Liver (tissue), 3 donors: ENCODE results near the gene HTR2B.

Source experiments
- EGR1 ChIP-seq, 2 donors: IDR thresholded peaks; 2 replicates each; pipeline ENCODE4 v1.6.1; 2016 to 2018; ENCODE audit warnings: antibody characterized with exemption in 2 of 2, low read depth in 2 of 2
- GABPA ChIP-seq, 2 donors: IDR thresholded peaks in 1 of 2; conservative IDR thresholded peaks in 1 of 2; 2 replicates each; pipeline ENCODE4 v1.6.1; 2016; ENCODE audit warnings: antibody characterized with exemption in 2 of 2, mild to moderate bottlenecking in 1 of 2, moderate library complexity in 1 of 2
- HNF4A ChIP-seq, 2 donors: conservative IDR thresholded peaks; 2 replicates each; pipeline ENCODE4 v1.6.1; 2016; ENCODE audit warnings: antibody characterized with exemption in 2 of 2, mild to moderate bottlenecking in 2 of 2
- RAD21 ChIP-seq, 2 donors: IDR thresholded peaks; 2 replicates each; pipeline ENCODE4 v1.6.1; 2016; ENCODE audit warnings: antibody characterized with exemption in 2 of 2, mild to moderate bottlenecking in 2 of 2
- SP1 ChIP-seq: IDR thresholded peaks from 2 replicates; pipeline ENCODE4 v1.6.1; 2018; ENCODE audit warnings: antibody characterized with exemption, mild to moderate bottlenecking
- TAF1 ChIP-seq: conservative IDR thresholded peaks from 2 replicates; pipeline ENCODE4 v1.6.1; 2016; ENCODE audit warnings: antibody characterized with exemption, mild to moderate bottlenecking
- YY1 ChIP-seq: IDR thresholded peaks from 2 replicates; pipeline ENCODE4 v1.6.1; 2016; ENCODE audit warnings: antibody characterized with exemption, mild to moderate bottlenecking
- TF ChIP-seq, protein P1 (sequence below): fragments of 150-350 bp; IDR thresholded peaks from 2 replicates; pipeline ENCODE4 v1.5.1; 2017; ENCODE audit warnings: improper control_type of control experiment, low read depth, low read length; ENCODE audit not compliant: missing input control
- TF ChIP-seq, protein P2 (sequence below): IDR thresholded peaks from 2 replicates; pipeline ENCODE4 v1.6.1; 2016; ENCODE audit warnings: antibody characterized with exemption, mild to moderate bottlenecking
- TF ChIP-seq, protein P3 (sequence below): IDR thresholded peaks from 2 replicates; pipeline ENCODE4 v1.6.1; 2016; ENCODE audit warnings: antibody characterized with exemption
- TF ChIP-seq, protein P4 (sequence below): IDR thresholded peaks from 2 replicates; pipeline ENCODE4 v1.6.1; 2016; ENCODE audit warnings: antibody characterized with exemption
- donor health status: healthy.
- donor health status: healthy.

DNA sequence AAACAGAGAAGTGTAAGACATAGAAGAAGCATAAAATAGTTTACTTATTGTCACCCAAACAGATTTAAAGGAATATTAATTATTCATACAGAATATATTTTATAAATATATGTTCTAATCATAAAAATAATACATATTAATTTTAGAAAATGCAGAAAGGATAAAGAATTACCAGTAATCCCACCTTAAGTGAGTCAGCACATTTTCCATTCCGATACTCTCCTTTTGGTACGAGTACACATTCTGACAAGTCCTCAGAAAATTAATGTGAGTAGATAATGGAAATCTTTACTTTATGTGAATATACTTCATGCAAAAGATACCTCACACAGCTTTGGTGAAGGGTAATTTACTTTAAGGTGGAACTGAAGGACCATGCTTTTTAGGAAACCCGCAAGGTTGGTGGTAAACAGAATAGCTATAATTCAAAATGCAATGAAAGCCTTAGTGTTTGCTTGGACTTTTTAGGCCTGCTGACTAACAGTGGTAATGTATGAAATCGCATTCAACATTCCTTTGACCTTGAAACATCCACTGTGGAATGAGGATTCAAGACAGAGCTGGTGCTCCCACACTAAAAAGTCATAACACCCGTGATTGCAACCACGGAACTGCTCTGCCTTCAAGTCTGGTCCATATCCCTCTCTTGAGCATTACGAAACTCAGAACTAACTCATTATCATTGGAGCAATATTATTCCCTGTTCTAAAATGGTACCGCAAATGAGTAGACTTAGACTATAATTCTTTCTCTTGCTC is 28.1 kb upstream of the HTR2B start:
- TF ChIP-seq, protein P1, sequence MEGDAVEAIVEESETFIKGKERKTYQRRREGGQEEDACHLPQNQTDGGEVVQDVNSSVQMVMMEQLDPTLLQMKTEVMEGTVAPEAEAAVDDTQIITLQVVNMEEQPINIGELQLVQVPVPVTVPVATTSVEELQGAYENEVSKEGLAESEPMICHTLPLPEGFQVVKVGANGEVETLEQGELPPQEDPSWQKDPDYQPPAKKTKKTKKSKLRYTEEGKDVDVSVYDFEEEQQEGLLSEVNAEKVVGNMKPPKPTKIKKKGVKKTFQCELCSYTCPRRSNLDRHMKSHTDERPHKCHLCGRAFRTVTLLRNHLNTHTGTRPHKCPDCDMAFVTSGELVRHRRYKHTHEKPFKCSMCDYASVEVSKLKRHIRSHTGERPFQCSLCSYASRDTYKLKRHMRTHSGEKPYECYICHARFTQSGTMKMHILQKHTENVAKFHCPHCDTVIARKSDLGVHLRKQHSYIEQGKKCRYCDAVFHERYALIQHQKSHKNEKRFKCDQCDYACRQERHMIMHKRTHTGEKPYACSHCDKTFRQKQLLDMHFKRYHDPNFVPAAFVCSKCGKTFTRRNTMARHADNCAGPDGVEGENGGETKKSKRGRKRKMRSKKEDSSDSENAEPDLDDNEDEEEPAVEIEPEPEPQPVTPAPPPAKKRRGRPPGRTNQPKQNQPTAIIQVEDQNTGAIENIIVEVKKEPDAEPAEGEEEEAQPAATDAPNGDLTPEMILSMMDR: no peak
- TF ChIP-seq, protein P2, sequence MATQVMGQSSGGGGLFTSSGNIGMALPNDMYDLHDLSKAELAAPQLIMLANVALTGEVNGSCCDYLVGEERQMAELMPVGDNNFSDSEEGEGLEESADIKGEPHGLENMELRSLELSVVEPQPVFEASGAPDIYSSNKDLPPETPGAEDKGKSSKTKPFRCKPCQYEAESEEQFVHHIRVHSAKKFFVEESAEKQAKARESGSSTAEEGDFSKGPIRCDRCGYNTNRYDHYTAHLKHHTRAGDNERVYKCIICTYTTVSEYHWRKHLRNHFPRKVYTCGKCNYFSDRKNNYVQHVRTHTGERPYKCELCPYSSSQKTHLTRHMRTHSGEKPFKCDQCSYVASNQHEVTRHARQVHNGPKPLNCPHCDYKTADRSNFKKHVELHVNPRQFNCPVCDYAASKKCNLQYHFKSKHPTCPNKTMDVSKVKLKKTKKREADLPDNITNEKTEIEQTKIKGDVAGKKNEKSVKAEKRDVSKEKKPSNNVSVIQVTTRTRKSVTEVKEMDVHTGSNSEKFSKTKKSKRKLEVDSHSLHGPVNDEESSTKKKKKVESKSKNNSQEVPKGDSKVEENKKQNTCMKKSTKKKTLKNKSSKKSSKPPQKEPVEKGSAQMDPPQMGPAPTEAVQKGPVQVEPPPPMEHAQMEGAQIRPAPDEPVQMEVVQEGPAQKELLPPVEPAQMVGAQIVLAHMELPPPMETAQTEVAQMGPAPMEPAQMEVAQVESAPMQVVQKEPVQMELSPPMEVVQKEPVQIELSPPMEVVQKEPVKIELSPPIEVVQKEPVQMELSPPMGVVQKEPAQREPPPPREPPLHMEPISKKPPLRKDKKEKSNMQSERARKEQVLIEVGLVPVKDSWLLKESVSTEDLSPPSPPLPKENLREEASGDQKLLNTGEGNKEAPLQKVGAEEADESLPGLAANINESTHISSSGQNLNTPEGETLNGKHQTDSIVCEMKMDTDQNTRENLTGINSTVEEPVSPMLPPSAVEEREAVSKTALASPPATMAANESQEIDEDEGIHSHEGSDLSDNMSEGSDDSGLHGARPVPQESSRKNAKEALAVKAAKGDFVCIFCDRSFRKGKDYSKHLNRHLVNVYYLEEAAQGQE: no peak
- TF ChIP-seq EGR1 (IDR thresholded peaks at IDR 0.05; ENCODE audit: low read depth in 2 of 2) (no peak), RAD21 (IDR thresholded peaks at IDR 0.05) (no peak), SP1 (no peak), YY1 (no peak), TAF1 (no peak), GABPA (IDR thresholded peaks at IDR 0.05 in 1 of 2, conservative IDR thresholded peaks at IDR 0.05 in 1 of 2) (no peak), HNF4A (conservative IDR thresholded peaks at IDR 0.05) (no peak)
- TF ChIP-seq, protein P3, sequence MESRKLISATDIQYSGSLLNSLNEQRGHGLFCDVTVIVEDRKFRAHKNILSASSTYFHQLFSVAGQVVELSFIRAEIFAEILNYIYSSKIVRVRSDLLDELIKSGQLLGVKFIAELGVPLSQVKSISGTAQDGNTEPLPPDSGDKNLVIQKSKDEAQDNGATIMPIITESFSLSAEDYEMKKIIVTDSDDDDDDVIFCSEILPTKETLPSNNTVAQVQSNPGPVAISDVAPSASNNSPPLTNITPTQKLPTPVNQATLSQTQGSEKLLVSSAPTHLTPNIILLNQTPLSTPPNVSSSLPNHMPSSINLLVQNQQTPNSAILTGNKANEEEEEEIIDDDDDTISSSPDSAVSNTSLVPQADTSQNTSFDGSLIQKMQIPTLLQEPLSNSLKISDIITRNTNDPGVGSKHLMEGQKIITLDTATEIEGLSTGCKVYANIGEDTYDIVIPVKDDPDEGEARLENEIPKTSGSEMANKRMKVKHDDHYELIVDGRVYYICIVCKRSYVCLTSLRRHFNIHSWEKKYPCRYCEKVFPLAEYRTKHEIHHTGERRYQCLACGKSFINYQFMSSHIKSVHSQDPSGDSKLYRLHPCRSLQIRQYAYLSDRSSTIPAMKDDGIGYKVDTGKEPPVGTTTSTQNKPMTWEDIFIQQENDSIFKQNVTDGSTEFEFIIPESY: no peak
- TF ChIP-seq, protein P4, sequence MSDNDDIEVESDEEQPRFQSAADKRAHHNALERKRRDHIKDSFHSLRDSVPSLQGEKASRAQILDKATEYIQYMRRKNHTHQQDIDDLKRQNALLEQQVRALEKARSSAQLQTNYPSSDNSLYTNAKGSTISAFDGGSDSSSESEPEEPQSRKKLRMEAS: no peak
